Smooth muscle cell (in vitro differentiated cells): ENCODE data around the gene RGS7. TPM values are rescaled to one million over a fixed set of nuclear protein-coding genes. Genes with fewer than 3 reads are reported as not detected.
A peak's percentile ranks its signal among the peaks of the same experiment; 100 is the strongest.
"Not testable (repeated sequence)": the region's sequence is repeated elsewhere in the genome, so short reads cannot be mapped to it uniquely, and the experiment has no call there.

Source experiments
- DNase-seq: peaks from one replicate; lab custom pipeline; 2025; ENCODE audit not compliant: unreplicated experiment; lab: John Stamatoyannopoulos, UW
- H2AFZ ChIP-seq: fragments of 200-600 bp; sonication (generic); 2 replicates; pipeline ENCODE4 v1.6.0; 2016; ENCODE audit warnings: antibody characterized with exemption, low read depth, mild to moderate bottlenecking
- H3F3A ChIP-seq: fragments of 200-600 bp; sonication (generic); 2 replicates; pipeline ENCODE4 v1.6.0; 2017; ENCODE audit warnings: antibody characterized with exemption, low read depth
- H3K27ac ChIP-seq: fragments of 200-600 bp; sonication (generic); 2 replicates; pipeline ENCODE4 v1.5.1; 2016; ENCODE audit warnings: low read depth, mild to moderate bottlenecking
- H3K27me3 ChIP-seq: fragments of 200-600 bp; sonication (generic); 2 replicates; pipeline ENCODE4 v1.6.1; 2016; ENCODE audit warnings: low read depth, mild to moderate bottlenecking
- H3K36me3 ChIP-seq: fragments of 200-600 bp; sonication (generic); 2 replicates; pipeline ENCODE4 v1.5.1; 2016; ENCODE audit warnings: low read depth
- H3K4me1 ChIP-seq: fragments of 200-600 bp; sonication (generic); 2 replicates; pipeline ENCODE4 v1.5.1; 2016; ENCODE audit warnings: low read depth
- H3K4me2 ChIP-seq: fragments of 200-600 bp; sonication (generic); 2 replicates; pipeline ENCODE4 v1.6.0; 2016; ENCODE audit warnings: mild to moderate bottlenecking
- H3K4me3 ChIP-seq: fragments of 200-600 bp; sonication (generic); 2 replicates; pipeline ENCODE4 v1.5.1; 2016; ENCODE audit warnings: mild to moderate bottlenecking
- H3K79me2 ChIP-seq: fragments of 200-600 bp; sonication (generic); 2 replicates; pipeline ENCODE4 v1.6.0; 2016; ENCODE audit warnings: low read depth, mild to moderate bottlenecking
- H3K9ac ChIP-seq: fragments of 200-600 bp; sonication (generic); 2 replicates; pipeline ENCODE4 v1.6.0; 2016; ENCODE audit warnings: low read depth
- H3K9me3 ChIP-seq: fragments of 200-600 bp; sonication (generic); replicated peaks from 2 replicates; pipeline ENCODE4 v1.5.1; 2016; ENCODE audit warnings: low read depth
- H4K20me1 ChIP-seq: fragments of 200-600 bp; sonication (generic); 2 replicates; pipeline ENCODE4 v1.6.0; 2016; ENCODE audit warnings: low read depth
- CTCF ChIP-seq: fragments of 200-600 bp; sonication (generic); IDR thresholded peaks from 2 replicates; pipeline ENCODE4 v1.5.1; 2017; ENCODE audit warnings: borderline replicate concordance, mild to moderate bottlenecking, antibody characterized with exemption; ENCODE audit not compliant: insufficient read depth, poor library complexity, severe bottlenecking
- WGBS: methylation state at CpG from one replicate; pipeline ENCODE4 v1.1.7; 2016; ENCODE audit warnings: low lambda C conversion rate; 5-methylcytosine and 5-hydroxymethylcytosine counted together
- polyA plus RNA-seq: library from polyadenylated mRNA; unstranded; fragments of >200 nt; fragmentation: Nextera tagmentation; extraction: Ambion mirVana; gene quantifications from 2 replicates; pipeline ENCODE4 v1.2.1, GENCODE V29; 2016
- total RNA-seq: library from RNA; depleted of rRNA; stranded (reverse); fragments of >200 nt; gene quantifications from 2 replicates; pipeline ENCODE4 v1.2.3, GENCODE V29; 2014

Gene RGS7
- total and polyA plus RNA-seq, 2 experiments from 2014 or later = 0.16 TPM; not detected in 1

GRCh38 chr1:240765732-240766363 lies 591.2 kb downstream of the RGS7 start:
- no peak for DNase-seq
- Histone ChIP-seq H3K27me3 (no peaks in the 10 kb centered on the region), H3K27ac (peak overlapping the region; percentile 66), H4K20me1 (no peaks in the 10 kb centered on the region), H3F3A (no peaks in the 10 kb centered on the region), H3K4me3 (no peak overlapping the region), H2AFZ (no peak overlapping the region), H3K4me2 (peak overlapping the region; percentile 23), H3K36me3 (no peaks in the 10 kb centered on the region), H3K4me1 (no peaks in the 10 kb centered on the region), H3K9me3 (no peaks in the 10 kb centered on the region), H3K9ac (peak overlapping the region; percentile 27), H3K79me2 (no peaks in the 10 kb centered on the region)
- TF ChIP-seq CTCF = no peak
- WGBS = 50% methylated on average over 5 of the region's 5 CpGs

- H3K4me1 ChIP-seq = no peaks in the 10 kb centered on the region
- DNase-seq = no peak
- no peaks in the 10 kb centered on the region for H3K79me2 ChIP-seq
- H3K36me3 ChIP-seq = no peaks in the 10 kb centered on the region
- no peak overlapping the region for H3K27ac ChIP-seq
- TF ChIP-seq CTCF = no peak
- no peak overlapping the region for H3K4me2 ChIP-seq
- 98% methylated on average over 12 of the region's 12 CpGs for WGBS
- H3K27me3 ChIP-seq = no peaks in the 10 kb centered on the region
- no peaks in the 10 kb centered on the region for H4K20me1 ChIP-seq
- no peaks in the 10 kb centered on the region for H3F3A ChIP-seq
- H3K9me3 ChIP-seq = no peaks in the 10 kb centered on the region
- no peak overlapping the region for H2AFZ ChIP-seq
- no peak overlapping the region for H3K9ac ChIP-seq
- no peak overlapping the region for H3K4me3 ChIP-seq
Observed at GRCh38 chr1:240763771-240764170, 593.2 kb downstream of the RGS7 start.

- H3K4me3 ChIP-seq, H3K9ac ChIP-seq, H4K20me1 ChIP-seq, H3K4me2 ChIP-seq, H3K27ac ChIP-seq, H3K36me3 ChIP-seq, DNase-seq, H2AFZ ChIP-seq, H3K4me1 ChIP-seq, H3K9me3 ChIP-seq, H3K27me3 ChIP-seq, H3K79me2 ChIP-seq, H3F3A ChIP-seq: not testable (repeated sequence)
- 96% methylated on average over 7 of the region's 7 CpGs for WGBS
Observed at GRCh38 chr1:240763095-240763494, 593.9 kb downstream of the RGS7 start.

GRCh38 chr1:240762471-240762987 lies 594.5 kb downstream of the RGS7 start:
- not testable (repeated sequence) for H3K4me1 ChIP-seq, H3K4me2 ChIP-seq, H3K36me3 ChIP-seq, H3K27ac ChIP-seq, H3K27me3 ChIP-seq, H3K4me3 ChIP-seq, H2AFZ ChIP-seq, H3K9ac ChIP-seq, DNase-seq, H3F3A ChIP-seq, H3K9me3 ChIP-seq, H4K20me1 ChIP-seq, H3K79me2 ChIP-seq
- WGBS = 97% methylated on average over 39 of the region's 42 CpGs

- not testable (repeated sequence) for H3F3A ChIP-seq, H3K4me2 ChIP-seq, H3K4me1 ChIP-seq, H3K27me3 ChIP-seq, DNase-seq, H2AFZ ChIP-seq, H3K27ac ChIP-seq, H3K4me3 ChIP-seq, H3K36me3 ChIP-seq, H3K9ac ChIP-seq, H4K20me1 ChIP-seq, H3K79me2 ChIP-seq, H3K9me3 ChIP-seq
- WGBS = 90% methylated on average over 6 of the region's 6 CpGs
Observed at GRCh38 chr1:240758777-240759176, 598.2 kb downstream of the RGS7 start.
